Measurements from ENCODE around the gene PEAK3.

PEAK3 gene

GRCh38 chr19:2315121-2315817, 33.3 kb upstream of the PEAK3 start:
- no peak for DNase-seq (ENCODE audit: low read depth)

- no peak for DNase-seq (ENCODE audit: low read depth)
Observed at GRCh38 chr19:2312820-2313501, 31.0 kb upstream of the PEAK3 start.

GRCh38 chr19:2311093-2311492, 29.1 kb upstream of the PEAK3 start:
- no peak for DNase-seq (ENCODE audit: low read depth)

- DNase-seq (ENCODE audit: low read depth) = no peak
Observed at GRCh38 chr19:2309734-2310362, 27.9 kb upstream of the PEAK3 start.

- no peak for DNase-seq (ENCODE audit: low read depth)
Observed at GRCh38 chr19:2308114-2308556, 26.2 kb upstream of the PEAK3 start, which contains the start of gene LINGO3. LINGO3 (minus strand) TSS chr19:2308154; CDS start chr19:2291776, 16,378 bp downstream.

GRCh38 chr19:2307518-2308012, 25.6 kb upstream of the PEAK3 start:
- no peak for DNase-seq (ENCODE audit: low read depth)

GRCh38 chr19:2306971-2307370, 25.0 kb upstream of the PEAK3 start:
- no peak for DNase-seq (ENCODE audit: low read depth)

- DNase-seq (ENCODE audit: low read depth) = no peak
Observed at GRCh38 chr19:2306281-2306806, 24.4 kb upstream of the PEAK3 start.

- DNase-seq (ENCODE audit: low read depth) = no peak
Observed at GRCh38 chr19:2305452-2306280, 23.7 kb upstream of the PEAK3 start.

GRCh38 chr19:2303211-2303798, 21.3 kb upstream of the PEAK3 start:
- DNase-seq (ENCODE audit: low read depth) = no peak

- no peak for DNase-seq (ENCODE audit: low read depth)
Observed at GRCh38 chr19:2302319-2303210, 20.6 kb upstream of the PEAK3 start.

- DNase-seq (ENCODE audit: low read depth) = no peak
Observed at GRCh38 chr19:2300533-2300932, 18.6 kb upstream of the PEAK3 start.

GRCh38 chr19:2296141-2296540, 14.2 kb upstream of the PEAK3 start:
- no peak for DNase-seq (ENCODE audit: low read depth)

- DNase-seq (ENCODE audit: low read depth) = peak; percentile 85
Observed at GRCh38 chr19:2294687-2295335, 12.8 kb upstream of the PEAK3 start.

GRCh38 chr19:2291185-2291751, 9.3 kb upstream of the PEAK3 start:
- no peak for DNase-seq (ENCODE audit: low read depth)

GRCh38 chr19:2290441-2291184, 8.6 kb upstream of the PEAK3 start:
- DNase-seq (ENCODE audit: low read depth) = no peak

GRCh38 chr19:2289714-2290435, 7.9 kb upstream of the PEAK3 start:
- no peak for DNase-seq (ENCODE audit: low read depth)
